Esophagus muscularis mucosa (tissue), 3 donors: Measurements from ENCODE around the gene INHBB.

Experiments
- POLR2A ChIP-seq: fragments of 450-650 bp; IDR thresholded peaks from one replicate; pipeline ENCODE4 v1.6.1; 2017; ENCODE audit warnings: antibody characterized with exemption, moderate library complexity, mild to moderate bottlenecking, low read depth
- TF ChIP-seq, protein P1 (sequence below), 3 experiments: fragments of 200-600 bp in 2 of 3; fragments of 450-650 bp in 1 of 3; sonication (generic) in 2 of 3; IDR thresholded peaks; one replicate each; pipeline ENCODE4 v1.5.1; 2017 to 2019; ENCODE audit warnings: antibody characterized with exemption in 3 of 3, mild to moderate bottlenecking in 2 of 3, moderate library complexity in 1 of 3

DNA sequence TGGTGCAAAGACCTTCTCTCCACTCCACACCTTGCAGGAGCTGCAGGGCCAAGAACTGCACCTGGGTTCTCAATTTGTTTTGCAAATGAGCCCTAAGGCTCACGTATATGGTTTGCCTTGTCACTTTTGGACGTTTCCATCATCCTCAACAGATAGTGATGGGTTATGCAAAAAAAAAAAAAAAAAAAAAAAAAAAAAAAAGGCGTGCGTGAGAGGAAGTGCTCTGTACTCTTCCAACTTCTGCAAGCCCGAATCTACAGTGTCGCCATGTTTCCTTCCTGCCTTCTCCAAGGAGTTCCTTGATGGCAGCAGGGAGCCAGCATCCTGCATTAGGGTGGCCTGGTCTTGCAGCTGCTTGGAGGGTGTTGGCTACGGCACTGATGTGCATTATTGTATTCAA is 4.0 kb upstream of the INHBB start:
- TF ChIP-seq POLR2A, result no peak
- TF ChIP-seq, protein P1, sequence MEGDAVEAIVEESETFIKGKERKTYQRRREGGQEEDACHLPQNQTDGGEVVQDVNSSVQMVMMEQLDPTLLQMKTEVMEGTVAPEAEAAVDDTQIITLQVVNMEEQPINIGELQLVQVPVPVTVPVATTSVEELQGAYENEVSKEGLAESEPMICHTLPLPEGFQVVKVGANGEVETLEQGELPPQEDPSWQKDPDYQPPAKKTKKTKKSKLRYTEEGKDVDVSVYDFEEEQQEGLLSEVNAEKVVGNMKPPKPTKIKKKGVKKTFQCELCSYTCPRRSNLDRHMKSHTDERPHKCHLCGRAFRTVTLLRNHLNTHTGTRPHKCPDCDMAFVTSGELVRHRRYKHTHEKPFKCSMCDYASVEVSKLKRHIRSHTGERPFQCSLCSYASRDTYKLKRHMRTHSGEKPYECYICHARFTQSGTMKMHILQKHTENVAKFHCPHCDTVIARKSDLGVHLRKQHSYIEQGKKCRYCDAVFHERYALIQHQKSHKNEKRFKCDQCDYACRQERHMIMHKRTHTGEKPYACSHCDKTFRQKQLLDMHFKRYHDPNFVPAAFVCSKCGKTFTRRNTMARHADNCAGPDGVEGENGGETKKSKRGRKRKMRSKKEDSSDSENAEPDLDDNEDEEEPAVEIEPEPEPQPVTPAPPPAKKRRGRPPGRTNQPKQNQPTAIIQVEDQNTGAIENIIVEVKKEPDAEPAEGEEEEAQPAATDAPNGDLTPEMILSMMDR (IDR thresholded peaks at IDR 0.05), result no peak
